ENCODE data around the gene PLCH2.
A peak's percentile ranks its signal among the peaks of the same experiment; 100 is the strongest.

Gene PLCH2

DNA sequence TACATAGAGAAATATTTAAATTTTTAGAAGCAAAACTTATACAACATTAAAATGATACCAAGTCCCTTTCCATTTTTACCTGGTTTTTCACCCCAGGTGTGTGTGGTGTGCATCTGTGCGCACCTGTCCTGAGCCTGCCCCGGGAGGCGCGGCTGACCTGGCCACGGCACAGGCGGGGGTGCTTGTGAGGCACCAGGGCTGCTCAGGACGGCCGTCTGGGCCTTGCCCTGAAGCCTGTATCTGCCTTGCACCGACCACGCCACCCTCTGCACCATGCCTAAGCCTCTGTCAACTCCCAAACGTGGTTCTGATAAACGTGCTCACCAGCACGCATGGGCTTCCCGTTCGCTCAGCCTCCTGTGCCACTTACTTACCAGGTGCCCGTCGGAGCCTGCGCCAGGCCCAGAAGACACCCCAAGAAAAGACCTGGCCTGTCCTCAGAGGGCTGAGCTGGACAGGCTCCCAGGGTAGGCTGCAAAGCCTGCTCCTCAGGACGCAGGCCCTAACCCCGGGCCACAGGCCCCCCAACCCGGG is 29.4 kb downstream of the PLCH2 start:
- Histone ChIP-seq H3K4me1 (peaks cover 48% of the 10 kb centered on the region), H3K27ac (no peak overlapping the region), H3K27me3 (no peaks in the 10 kb centered on the region), H3K9ac (no peak overlapping the region), H4K20me1 (peaks cover 65% of the 10 kb centered on the region), H3K4me2 (0 out of 2 replicates have a peak overlapping the region, but pooled peaks have one; percentile 16), H3K4me3 (no peak overlapping the region), H3K9me3 (no peaks in the 10 kb centered on the region), H3K36me3 (peaks cover 38% of the 10 kb centered on the region)
- TF ChIP-seq Cebpa-rat (IDR thresholded peaks at IDR 0.05) = no peak

DNA sequence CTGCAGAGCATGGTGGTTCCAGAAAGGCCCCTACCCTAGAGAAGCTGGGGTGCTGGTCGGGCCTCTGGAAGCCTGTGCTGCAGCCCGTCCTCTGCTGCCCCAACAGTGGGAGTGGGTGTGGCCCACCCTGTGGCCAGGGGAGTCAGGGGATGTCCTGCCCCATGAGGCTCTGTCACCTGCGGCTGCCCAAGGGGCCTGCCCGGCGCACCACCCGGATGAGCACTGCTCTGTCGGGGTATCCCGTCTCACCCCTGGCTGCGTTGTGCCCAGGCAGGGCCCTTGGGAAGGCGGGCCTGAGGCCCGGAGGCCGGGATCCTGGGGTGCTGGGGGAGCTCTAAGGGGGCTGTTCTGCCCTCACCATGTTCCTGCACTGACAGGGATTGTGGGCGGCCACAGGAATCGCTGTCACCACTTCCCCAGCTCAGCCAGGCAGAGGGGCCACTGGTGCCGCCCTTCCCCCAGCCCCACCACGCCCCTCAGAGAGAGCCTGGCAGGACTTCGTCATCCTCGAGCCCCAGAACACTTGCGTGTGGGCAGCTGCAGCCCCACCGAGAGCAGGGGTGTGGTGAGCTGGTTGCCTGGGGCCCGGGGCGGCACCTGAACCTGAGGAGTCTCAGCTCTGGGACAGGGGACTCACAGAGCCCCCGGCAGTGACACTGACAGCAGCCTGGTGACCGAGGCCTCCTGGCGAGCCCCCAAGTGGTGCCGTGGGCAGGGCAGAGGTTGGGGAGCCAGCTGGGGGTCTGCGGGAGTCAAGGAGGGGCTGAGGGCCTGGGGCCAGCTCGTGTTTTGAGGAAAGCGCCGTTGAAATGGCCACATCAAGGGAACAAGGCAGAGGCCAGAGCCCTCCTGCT is 30.1 kb downstream of the PLCH2 start:
- Histone ChIP-seq H3K9me3 (no peaks in the 10 kb centered on the region), H3K36me3 (peaks cover 45% of the 10 kb centered on the region), H3K4me2 (peak overlapping the region; percentile 16), H3K4me3 (no peak overlapping the region), H3K27ac (no peak overlapping the region), H3K27me3 (no peaks in the 10 kb centered on the region), H3K9ac (no peak overlapping the region), H4K20me1 (peaks cover 65% of the 10 kb centered on the region), H3K4me1 (peaks cover 42% of the 10 kb centered on the region)
- no peak for TF ChIP-seq Cebpa-rat (IDR thresholded peaks at IDR 0.05)

DNA sequence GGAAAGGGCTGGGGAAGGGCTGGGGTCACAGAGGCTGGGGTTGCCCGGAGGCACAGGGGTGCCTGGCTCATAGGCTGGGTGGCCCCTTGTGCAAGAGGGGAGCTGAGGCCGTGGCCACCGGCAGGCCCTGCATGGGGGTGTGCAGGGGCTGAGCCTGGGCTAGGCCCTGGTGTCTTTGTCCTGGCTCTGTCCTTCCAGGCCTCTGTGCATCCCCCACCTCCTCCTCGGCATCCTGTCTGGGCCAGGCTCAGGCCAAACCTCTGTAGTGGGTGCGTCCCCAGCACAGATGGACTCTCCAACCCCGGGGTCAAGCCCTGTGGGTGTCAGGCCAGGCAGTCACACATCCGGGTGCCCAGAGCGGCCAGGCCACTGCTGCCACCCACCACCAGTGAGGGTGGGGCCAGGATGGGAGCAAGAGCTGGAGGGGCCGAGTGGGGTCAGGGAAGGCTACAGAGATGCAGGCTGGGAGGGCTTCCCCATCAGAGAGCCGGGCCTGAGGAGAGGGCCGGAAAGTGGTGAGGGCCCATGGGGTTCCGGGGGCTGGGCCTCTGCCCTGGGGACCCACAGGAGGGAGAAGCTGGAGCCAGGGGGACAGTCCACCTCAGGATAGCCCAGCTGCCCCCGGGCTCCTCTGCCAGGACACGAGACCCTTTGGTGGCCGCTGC is 30.9 kb downstream of the PLCH2 start:
- TF ChIP-seq Cebpa-rat (IDR thresholded peaks at IDR 0.05) = no peak

DNA sequence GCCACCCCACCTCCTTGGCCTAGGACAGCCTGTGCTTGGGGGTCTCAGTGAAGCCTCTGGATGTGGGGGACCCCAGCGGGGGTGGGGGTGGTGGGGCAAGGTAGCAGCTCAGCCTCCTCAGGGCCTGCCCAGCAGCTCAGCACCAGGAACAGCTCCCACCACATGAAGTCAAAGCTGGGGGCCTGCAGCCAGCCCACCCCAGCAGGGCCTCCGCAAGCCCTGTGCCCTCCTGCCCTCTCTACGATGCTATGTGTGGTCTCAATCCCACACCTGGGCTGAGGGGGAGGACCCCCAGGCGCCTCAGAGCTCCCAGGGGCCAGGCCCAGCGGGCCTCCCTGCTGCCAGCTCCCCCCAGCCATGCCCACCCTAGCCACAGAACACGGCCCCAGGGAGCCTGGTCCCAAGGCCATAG is 31.7 kb downstream of the PLCH2 start:
- Histone ChIP-seq H3K36me3 (peaks cover 60% of the 10 kb centered on the region), H3K4me2 (no peak overlapping the region), H3K9ac (no peak overlapping the region), H3K27ac (no peak overlapping the region), H3K4me1 (peaks cover 33% of the 10 kb centered on the region), H3K9me3 (no peaks in the 10 kb centered on the region), H4K20me1 (peaks cover 77% of the 10 kb centered on the region), H3K4me3 (no peak overlapping the region), H3K27me3 (no peaks in the 10 kb centered on the region)
- no peak for TF ChIP-seq Cebpa-rat (IDR thresholded peaks at IDR 0.05)

More for the DNA sequence above, 30.9 kb downstream of the PLCH2 start:
- Histone ChIP-seq H3K27ac (no peak overlapping the region), H3K4me1 (peaks cover 34% of the 10 kb centered on the region), H3K4me3 (no peak overlapping the region), H3K36me3 (peaks cover 53% of the 10 kb centered on the region), H3K9ac (no peak overlapping the region), H3K9me3 (no peaks in the 10 kb centered on the region), H4K20me1 (peaks cover 70% of the 10 kb centered on the region), H3K27me3 (no peaks in the 10 kb centered on the region), H3K4me2 (no peak overlapping the region)

DNA sequence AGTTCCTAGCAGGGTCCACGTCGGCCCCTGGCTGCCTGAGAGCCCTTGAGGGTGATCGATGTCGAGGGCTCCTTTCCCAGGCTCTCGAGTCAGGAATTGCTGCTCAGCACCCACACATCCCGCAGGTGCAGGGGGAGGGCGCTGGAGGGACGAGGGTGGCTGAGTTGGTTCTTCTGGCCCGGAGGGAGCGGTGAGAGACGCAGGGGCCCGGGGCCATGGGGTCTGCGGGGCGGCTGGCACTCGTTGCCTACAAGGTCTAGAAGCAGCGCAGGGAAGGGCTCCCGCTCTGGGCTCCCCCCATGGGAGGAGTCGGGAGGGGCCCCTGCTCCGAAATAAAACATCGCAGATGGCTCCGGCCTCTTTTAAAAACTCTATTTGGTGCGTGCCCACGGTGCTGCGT is 32.1 kb downstream of the PLCH2 start:
- Histone ChIP-seq H3K27ac (no peak overlapping the region), H3K36me3 (peaks cover 64% of the 10 kb centered on the region), H4K20me1 (peaks cover 82% of the 10 kb centered on the region)

DNA sequence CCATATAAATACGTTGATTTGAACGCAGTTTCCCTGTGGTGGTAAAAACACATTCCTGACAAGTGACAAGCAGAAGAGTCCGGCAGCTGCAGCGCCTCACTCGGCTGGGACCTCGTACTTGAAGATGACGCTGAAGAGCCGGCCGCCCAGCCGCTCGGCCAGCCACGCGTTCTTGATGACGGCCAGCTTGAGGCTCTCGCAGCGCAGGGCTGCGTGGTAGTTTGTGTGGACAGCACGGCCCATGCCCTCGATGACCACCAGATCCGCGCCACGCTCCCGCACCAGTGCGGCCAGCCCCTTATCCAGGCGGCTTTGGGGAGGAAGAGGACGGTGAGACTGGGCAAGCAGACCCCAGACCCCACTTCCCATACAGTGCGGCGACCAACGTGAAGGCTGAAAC is 32.7 kb downstream of the PLCH2 start:
- H3K9ac ChIP-seq = no peak overlapping the region
- H3K4me1 ChIP-seq = peaks cover 38% of the 10 kb centered on the region
- H3K4me2 ChIP-seq = no peak overlapping the region
- peaks cover 70% of the 10 kb centered on the region for H3K36me3 ChIP-seq
- H3K9me3 ChIP-seq = no peaks in the 10 kb centered on the region
- H3K27me3 ChIP-seq = no peaks in the 10 kb centered on the region
- no peak for TF ChIP-seq Cebpa-rat (IDR thresholded peaks at IDR 0.05)
- no peak overlapping the region for H3K4me3 ChIP-seq
- peaks cover 87% of the 10 kb centered on the region for H4K20me1 ChIP-seq
- H3K27ac ChIP-seq = no peak overlapping the region

More for the DNA sequence above, 32.1 kb downstream of the PLCH2 start:
- no peak overlapping the region for H3K4me2 ChIP-seq
- no peaks in the 10 kb centered on the region for H3K27me3 ChIP-seq
- TF ChIP-seq Cebpa-rat (IDR thresholded peaks at IDR 0.05) = no peak
- H3K9ac ChIP-seq = no peak overlapping the region
- no peak overlapping the region for H3K4me3 ChIP-seq
- H3K9me3 ChIP-seq = no peaks in the 10 kb centered on the region
- H3K4me1 ChIP-seq = peaks cover 37% of the 10 kb centered on the region

DNA sequence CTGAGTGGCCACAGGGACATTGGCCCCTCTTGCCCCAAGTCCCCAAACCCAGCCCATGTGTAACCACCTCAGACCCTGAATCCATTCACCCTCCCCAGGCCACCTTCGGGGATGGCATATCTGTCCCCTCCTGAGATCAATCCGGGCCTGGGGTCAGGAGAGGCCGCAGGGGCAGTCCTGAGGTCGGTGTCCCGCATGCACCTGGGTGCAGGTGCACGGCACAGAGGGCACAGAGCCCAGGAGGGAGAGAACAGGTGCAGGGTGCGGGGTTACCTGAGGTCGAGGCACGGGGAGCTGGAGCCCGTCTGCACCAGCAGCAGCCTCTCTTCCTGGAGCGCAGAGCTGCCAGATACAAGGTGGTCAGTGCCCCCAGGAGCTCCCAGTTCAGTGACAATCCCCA is 33.5 kb downstream of the PLCH2 start:
- TF ChIP-seq Cebpa-rat (IDR thresholded peaks at IDR 0.05) = no peak
- Histone ChIP-seq H3K27ac (no peak overlapping the region), H3K4me1 (peaks cover 30% of the 10 kb centered on the region), H4K20me1 (peaks cover 83% of the 10 kb centered on the region), H3K4me3 (no peak overlapping the region), H3K4me2 (no peak overlapping the region), H3K9me3 (no peaks in the 10 kb centered on the region), H3K9ac (no peak overlapping the region), H3K27me3 (no peaks in the 10 kb centered on the region), H3K36me3 (peaks cover 76% of the 10 kb centered on the region)

DNA sequence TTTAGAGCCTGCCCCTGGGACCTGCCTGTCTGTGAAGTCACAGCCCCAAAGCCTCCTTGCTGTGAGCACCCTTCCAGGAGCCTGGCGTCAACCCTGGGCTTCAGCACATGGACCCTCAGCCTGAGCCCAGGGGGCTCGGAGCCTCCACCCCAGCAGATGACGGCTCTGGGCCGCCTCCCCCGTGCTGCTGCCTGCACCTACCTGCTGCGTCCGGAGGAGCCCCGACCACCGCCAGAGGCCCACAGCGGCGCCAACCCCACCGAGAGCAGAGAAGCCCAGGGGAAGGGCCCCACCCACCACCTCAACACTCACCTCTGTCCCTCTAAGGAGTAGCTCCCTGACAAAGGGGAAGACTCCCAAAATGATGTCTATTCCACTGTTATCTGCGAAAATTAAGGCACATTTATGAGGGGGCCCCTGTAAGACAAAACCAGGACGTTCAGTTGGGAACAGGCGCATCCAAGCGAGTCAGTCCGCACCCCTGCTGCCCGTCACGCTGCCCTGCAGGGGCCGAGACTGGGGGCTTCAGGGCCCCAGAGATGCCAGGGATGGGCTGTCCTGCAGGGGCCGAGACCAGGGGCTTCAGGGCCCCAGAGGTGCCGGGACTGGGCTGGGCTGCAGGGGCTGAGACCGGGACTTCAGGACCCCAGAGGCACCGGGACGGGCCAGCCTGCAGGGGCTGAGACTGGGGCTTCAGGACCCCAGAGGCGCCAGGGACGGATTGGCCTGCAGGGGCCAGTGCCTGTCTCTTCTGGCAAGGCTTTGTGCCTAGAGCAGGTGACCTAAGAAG is 34.5 kb downstream of the PLCH2 start:
- H3K4me2 ChIP-seq = no peak overlapping the region
- H4K20me1 ChIP-seq = peaks cover 76% of the 10 kb centered on the region
- TF ChIP-seq Cebpa-rat (IDR thresholded peaks at IDR 0.05) = no peak
- peaks cover 25% of the 10 kb centered on the region for H3K4me1 ChIP-seq
- H3K4me3 ChIP-seq = no peak overlapping the region
- no peaks in the 10 kb centered on the region for H3K9me3 ChIP-seq
- no peak overlapping the region for H3K27ac ChIP-seq
- no peaks in the 10 kb centered on the region for H3K27me3 ChIP-seq
- H3K36me3 ChIP-seq = peaks cover 85% of the 10 kb centered on the region
- no peak overlapping the region for H3K9ac ChIP-seq

DNA sequence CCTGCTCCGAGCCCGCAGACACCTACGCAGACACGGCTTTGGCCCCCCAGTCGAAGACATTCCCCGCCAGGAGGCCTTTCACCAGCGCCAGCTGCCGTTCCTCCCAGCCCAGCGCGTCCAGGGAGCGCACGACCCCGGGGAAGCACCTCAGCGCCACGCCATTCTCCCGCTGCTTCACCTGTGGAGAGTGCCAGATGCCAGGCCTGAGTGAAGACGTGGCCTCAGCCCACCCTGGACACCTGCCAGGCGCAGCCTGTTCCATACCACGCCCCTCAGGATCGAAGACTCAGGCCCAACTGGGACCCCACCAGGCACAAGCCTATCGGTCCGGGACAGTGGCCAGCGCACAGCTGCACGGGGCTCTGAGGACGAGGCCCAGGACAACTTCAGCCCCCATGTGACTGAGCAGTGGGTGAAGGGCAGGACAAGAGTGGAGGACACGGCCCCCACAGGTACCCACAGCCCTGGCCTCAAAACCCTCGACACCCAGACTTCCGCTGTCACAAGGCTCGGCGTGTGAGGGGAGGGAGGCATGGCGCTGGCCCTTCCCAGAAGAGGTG is 36.9 kb downstream of the PLCH2 start:
- Histone ChIP-seq H3K4me2 (no peak overlapping the region), H3K4me3 (no peak overlapping the region), H3K36me3 (peaks cover 97% of the 10 kb centered on the region), H3K4me1 (peaks cover 30% of the 10 kb centered on the region), H3K27ac (0 out of 2 replicates have a peak overlapping the region, but pooled peaks have one; percentile 22), H3K27me3 (no peaks in the 10 kb centered on the region), H3K9ac (no peak overlapping the region), H3K9me3 (no peaks in the 10 kb centered on the region), H4K20me1 (peaks cover 76% of the 10 kb centered on the region)
- TF ChIP-seq Cebpa-rat (IDR thresholded peaks at IDR 0.05) = no peak
